GM18870 (cell line): ENCODE data around the gene CHCHD6.

Experiments
- ATAC-seq: cut with Tn5 transposase; IDR thresholded peaks from one replicate; pipeline ENCODE4 v1.9.1; 2021; ENCODE audit warnings: moderate library complexity; ENCODE audit not compliant: unreplicated experiment

The CHCHD6 gene

GRCh38 chr3:126704494-126705214 lies 614 bp downstream of the CHCHD6 start:
- ATAC-seq = no peak

GRCh38 chr3:126706631-126707030 lies 2.6 kb downstream of the CHCHD6 start:
- no peak for ATAC-seq

GRCh38 chr3:126711121-126711760 lies 7.2 kb downstream of the CHCHD6 start:
- no peak for ATAC-seq

GRCh38 chr3:126713199-126713598 lies 9.2 kb downstream of the CHCHD6 start:
- no peak for ATAC-seq

GRCh38 chr3:126714276-126714900 lies 10.3 kb downstream of the CHCHD6 start:
- no peak for ATAC-seq

GRCh38 chr3:126714921-126715320 lies 10.9 kb downstream of the CHCHD6 start:
- no peak for ATAC-seq

GRCh38 chr3:126715432-126715831 lies 11.4 kb downstream of the CHCHD6 start:
- ATAC-seq = no peak

GRCh38 chr3:126716057-126716456 lies 12.0 kb downstream of the CHCHD6 start:
- no peak for ATAC-seq

- ATAC-seq = no peak
Observed at GRCh38 chr3:126718561-126719445, 14.8 kb downstream of the CHCHD6 start.

- no peak for ATAC-seq
Observed at GRCh38 chr3:126720596-126720995, 16.6 kb downstream of the CHCHD6 start.

- ATAC-seq = no peak
Observed at GRCh38 chr3:126721246-126721645, 17.2 kb downstream of the CHCHD6 start.

GRCh38 chr3:126723237-126723636 lies 19.2 kb downstream of the CHCHD6 start:
- no peak for ATAC-seq

GRCh38 chr3:126723801-126724200 lies 19.8 kb downstream of the CHCHD6 start:
- ATAC-seq = no peak

GRCh38 chr3:126728680-126729079 lies 24.6 kb downstream of the CHCHD6 start:
- ATAC-seq = no peak

- ATAC-seq = no peak
Observed at GRCh38 chr3:126730376-126730775, 26.3 kb downstream of the CHCHD6 start.

GRCh38 chr3:126731044-126731443 lies 27.0 kb downstream of the CHCHD6 start:
- ATAC-seq = no peak

- ATAC-seq = no peak
Observed at GRCh38 chr3:126732281-126733060, 28.4 kb downstream of the CHCHD6 start.

GRCh38 chr3:126733061-126733430 lies 29.0 kb downstream of the CHCHD6 start:
- ATAC-seq = no peak

- no peak for ATAC-seq
Observed at GRCh38 chr3:126734106-126734723, 30.2 kb downstream of the CHCHD6 start.

- ATAC-seq = no peak
Observed at GRCh38 chr3:126737527-126737926, 33.5 kb downstream of the CHCHD6 start.
